ENCODE results near the gene HNRNPH2.

The HNRNPH2 gene, protein sequence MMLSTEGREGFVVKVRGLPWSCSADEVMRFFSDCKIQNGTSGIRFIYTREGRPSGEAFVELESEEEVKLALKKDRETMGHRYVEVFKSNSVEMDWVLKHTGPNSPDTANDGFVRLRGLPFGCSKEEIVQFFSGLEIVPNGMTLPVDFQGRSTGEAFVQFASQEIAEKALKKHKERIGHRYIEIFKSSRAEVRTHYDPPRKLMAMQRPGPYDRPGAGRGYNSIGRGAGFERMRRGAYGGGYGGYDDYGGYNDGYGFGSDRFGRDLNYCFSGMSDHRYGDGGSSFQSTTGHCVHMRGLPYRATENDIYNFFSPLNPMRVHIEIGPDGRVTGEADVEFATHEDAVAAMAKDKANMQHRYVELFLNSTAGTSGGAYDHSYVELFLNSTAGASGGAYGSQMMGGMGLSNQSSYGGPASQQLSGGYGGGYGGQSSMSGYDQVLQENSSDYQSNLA

DNA sequence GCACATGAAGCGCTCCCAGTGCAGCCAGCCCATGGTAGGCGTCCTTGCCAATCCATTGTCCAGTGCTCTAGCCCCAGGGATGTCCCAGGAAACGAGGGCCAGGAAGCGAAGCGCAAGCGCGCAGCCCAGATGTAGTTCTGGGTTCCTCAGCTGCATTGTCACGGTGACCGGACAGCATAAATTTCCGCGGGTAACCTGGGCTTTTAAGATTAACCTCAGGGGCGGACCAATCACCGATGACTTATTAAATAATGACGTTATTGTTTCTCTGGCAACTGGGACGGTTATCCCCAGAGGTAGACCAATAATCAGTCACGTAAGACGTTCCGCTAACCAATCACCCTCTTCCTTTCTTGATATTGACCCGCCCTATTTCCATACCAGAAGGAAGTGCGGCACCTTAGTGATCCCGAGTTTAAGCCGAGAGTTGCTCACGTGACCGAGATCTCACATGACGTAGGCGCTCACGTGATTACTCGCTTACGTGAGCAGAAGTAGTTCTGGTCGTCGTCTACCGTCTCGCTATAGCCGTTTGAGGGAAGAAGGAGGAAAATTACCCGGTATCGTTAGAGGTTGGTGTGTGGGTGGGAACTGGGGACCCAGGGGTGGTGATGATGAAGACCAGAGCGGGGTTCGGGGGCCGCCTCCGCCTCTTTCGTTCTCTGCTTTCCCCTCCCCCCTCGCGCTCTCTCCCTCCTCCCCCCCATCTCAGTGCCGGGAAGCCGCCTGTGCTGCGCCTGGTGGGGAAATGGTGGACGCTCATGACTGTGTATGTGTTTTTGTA, at the start of gene HNRNPH2, which contains the start of gene GLA:
TSS of gene HNRNPH2 (plus strand) at position 475 of the 784 bp plus-strand sequence. CDS start 3,767 bp downstream, outside the sequence.
TSS of gene GLA (minus strand) at position 178 of the 784 bp plus-strand sequence. CDS start at position 156, 22 bp downstream.
- DNase-seq: peak; percentile 78 to 89

GRCh38 chrX:101359966-101360365, 48.1 kb upstream of the HNRNPH2 start:
- no peak for DNase-seq

GRCh38 chrX:101360390-101360789, 47.6 kb upstream of the HNRNPH2 start:
- DNase-seq: no peak

DNA sequence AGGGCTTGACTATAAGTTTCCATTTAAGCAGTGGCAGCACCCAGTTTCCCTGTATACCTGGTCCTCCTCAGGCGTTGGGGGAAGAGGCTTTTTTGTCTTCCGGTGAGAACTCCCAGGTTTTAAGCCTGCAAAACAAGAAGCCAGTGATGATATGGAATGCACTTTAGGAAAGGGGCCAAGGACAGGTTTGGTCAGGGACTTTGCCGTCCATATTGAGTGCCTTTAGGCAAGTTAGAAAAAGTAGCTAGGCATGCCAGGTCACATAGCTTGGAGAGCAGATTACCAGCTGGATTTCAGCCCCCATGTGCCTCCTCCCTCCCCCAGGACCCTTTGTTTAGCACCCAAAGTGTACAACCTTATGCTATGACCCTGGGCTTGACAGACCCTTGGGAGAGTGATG, 45.9 kb upstream of the HNRNPH2 start:
- DNase-seq: no peak

DNA sequence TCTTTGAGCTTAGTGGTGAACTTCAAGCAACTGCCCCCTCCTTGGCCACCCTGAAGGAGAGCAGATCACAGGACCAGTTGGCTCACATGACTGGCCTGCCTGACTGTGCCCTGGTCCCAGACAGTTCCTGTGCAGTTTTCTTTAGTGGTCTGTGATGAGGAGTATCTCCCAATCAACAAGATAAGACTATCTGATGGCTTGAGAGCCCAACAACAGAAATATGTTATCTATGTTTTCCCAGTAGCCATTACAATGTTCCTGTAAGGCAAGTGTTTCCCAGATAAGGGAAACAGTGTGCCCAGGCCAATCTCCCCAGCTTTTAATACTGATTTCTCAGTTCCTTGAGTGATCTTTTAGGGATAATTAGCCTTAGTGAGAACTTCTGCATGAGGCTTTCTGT, 45.3 kb upstream of the HNRNPH2 start:
- no peak for DNase-seq

DNA sequence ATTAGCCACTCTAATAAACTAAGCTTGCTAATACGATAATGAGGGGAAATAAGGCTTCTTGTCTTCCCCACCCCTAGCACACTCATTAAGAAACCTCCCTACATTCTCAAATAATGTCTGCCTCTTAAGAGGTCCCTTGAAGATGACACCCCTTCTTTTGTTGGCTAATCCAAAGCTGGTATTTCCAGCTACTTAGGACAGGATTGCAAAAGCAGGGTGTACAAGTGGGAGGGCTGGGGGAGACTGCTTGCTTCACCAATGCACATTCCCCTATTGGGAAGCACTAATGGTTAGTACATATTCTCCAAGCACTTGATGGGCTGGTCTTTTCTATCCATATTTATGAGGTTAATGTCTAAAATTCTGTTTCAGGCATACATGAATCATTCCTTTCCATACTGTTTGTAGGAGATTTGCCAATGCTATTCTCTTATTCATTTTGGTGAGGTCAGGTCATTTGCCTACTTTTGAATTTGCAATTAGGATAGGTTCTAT, 42.7 kb upstream of the HNRNPH2 start:
- DNase-seq: no peak

DNA sequence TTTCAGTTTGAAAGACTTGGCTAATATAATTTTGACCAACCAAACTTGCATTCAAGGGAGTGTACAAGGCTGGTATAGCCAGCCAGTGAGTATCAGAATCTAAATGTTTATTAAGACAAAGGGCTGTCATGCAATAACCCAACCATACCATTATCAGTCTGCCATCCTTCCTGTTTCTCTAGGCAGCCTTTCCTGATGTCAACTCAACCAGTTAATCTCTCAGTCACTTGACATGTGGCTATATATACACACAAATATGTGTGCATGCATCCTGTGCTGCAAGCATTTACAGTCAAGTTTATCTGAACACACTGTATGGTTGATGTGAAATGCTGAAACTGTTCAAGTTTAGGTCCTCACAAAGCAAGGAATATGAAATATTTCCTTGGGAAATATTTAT, 39.2 kb upstream of the HNRNPH2 start:
- no peak for DNase-seq

DNA sequence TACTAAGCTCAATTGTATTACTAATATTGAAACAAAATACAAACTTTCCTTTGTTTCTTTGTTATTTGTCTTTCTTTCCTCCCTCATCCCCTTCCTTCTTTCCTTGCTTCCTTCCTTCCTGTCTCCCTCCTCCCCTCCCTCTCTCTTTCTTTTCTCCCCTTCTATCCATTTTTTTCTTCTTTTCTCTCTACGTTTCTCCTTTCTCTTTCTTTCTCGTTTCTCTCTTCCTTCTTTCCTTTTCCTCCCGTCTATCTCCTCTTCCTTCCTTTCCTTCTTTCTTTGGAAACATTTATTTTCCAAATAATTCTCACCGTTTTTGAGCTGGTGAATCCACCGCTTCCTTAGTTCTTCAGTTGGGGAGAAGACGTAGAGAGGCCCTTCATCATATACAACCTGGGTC, 38.3 kb upstream of the HNRNPH2 start:
- no peak for DNase-seq

DNA sequence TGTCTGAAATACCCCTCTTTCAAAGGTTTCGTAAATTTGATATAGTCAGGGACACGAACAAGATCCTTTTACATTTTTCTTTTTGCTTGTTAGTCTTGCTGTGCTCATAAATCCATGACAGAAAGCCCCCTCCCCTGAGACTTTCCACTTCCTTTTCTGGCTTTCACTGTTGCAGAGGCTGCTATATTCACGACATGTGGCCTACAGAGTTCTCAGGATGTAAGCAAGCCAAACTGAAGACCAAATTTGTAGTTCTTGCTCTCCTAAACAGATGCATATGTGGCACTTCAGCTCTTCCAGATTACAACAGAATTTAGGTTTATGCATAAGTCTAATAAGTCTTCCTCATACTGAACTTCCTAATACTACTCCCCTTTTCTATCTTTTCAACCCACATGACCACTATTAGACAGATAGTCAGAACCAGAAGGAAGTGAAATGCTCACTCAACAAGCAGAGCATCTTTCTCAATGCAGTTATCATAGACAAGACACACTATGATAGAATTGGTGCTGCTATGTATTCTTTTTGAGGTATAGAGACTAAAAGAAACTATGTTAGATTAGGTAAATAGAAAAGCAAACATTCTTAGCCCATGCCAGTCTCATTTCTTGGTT, 37.0 kb upstream of the HNRNPH2 start:
- no peak for DNase-seq

- DNase-seq: no peak
Observed at GRCh38 chrX:101377547-101377946, 30.5 kb upstream of the HNRNPH2 start.

DNA sequence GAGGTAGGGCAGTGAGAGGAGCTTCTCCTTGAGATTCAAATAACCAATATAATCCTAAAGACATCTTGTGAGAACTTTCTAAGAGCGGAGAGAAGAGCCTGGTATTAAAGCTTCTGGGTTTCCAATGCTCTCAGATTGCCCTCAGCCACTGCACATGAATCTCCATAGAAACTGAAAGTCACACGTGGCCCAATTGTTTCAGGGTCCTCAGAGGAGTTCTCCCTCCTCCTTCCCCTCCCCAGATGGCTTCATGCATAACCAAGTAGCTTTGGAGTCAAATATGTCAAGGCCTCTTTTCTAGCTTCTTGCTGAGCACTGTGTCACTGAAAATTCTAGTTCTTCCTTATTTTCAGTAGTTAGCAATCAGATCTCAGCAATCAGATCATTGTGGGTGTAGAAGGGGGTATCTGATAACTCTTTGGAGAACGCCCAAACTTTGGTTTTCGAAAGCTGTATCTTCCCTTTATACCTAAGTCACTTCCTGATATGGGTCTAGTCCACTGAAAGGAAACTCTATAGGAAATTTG, 24.3 kb upstream of the HNRNPH2 start:
- no peak for DNase-seq

- no peak for DNase-seq
Observed at GRCh38 chrX:101385026-101385684, 22.9 kb upstream of the HNRNPH2 start.

DNA sequence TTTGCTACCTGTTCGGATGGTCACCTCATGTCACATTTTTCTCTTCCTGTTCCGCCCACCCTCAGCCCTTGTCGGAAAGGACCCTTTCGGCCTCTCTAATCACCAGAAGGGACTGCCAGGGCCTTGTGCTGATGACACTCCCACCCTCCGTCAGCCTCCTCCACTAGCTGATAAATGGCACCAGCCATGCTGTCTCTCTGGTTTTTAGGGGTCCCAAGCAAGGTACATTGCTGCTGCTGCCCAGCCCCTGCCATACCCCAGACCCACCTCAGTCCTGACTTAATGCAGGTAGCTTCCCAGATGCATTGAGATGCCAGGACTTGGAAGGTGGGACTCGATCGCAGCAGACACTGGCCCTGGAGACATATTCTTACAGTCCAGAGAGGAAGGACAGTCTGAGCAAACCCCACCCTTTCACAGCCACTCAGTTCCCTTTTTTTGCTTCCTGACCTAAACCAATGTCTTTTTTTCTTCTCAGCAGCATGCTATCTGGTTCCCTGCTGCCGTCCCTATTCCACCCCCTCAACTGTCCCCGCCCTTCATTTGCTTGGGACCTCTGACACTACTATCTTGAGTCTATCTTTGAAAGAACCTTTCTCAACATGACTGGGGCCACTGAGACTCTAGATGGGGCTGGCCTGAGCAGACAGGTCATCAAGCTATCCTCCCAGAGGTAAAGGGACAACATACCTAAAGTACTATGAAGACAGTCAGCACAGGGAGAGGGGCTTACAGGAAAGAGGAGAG, 22.1 kb upstream of the HNRNPH2 start, which contains the start of gene BTK:
TSS of gene BTK (minus strand) at position 397 of the 747 bp plus-strand sequence. CDS start 10,907 bp downstream, outside the sequence.
- no peak for DNase-seq

DNA sequence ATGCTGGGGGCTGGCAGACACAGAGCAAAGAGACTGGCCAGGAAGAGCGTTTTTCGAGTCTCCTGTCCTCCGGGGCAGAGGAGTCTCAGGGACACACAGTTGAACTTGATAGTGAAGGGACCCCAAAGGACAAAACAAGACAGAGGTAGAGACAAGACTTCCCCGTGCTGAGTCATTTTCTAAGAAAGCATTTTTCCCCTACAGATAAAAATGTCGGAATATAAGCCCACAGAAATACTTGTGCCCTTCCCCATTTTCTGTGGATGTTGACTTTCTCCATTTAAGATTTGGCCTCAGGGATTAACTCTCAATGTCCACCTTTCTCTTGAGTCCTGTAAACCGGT, 21.5 kb upstream of the HNRNPH2 start:
- DNase-seq: no peak

DNA sequence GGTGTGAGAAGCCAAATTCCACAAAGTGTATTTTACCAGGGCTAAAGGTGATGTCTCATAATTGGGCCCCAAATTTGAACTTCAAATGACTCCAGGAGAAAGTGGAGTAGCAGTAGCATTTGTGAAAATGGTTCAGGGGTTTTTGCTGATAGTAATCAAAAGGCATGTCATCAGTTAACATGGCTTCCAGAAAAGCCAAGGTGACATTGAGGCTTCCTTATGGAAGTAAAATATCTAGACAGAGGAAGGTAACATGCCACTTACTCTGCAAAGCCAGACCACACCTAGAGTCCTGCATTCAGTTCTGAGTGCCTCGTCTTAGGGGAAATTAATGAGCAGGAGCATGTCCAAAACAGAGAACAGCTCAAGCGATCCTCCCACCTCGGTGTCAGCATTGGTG, 19.4 kb upstream of the HNRNPH2 start:
- no peak for DNase-seq

GRCh38 chrX:101390664-101391525, 17.1 kb upstream of the HNRNPH2 start, which contains the start of gene RPL36A:
Gene RPL36A, plus strand, starts transcription at chrX:101391011. Its CDS starts 33 bp downstream, at chrX:101391044.
- peak; percentile 71 to 79 for DNase-seq

GRCh38 chrX:101391831-101392230, 16.2 kb upstream of the HNRNPH2 start:
- DNase-seq: no peak

DNA sequence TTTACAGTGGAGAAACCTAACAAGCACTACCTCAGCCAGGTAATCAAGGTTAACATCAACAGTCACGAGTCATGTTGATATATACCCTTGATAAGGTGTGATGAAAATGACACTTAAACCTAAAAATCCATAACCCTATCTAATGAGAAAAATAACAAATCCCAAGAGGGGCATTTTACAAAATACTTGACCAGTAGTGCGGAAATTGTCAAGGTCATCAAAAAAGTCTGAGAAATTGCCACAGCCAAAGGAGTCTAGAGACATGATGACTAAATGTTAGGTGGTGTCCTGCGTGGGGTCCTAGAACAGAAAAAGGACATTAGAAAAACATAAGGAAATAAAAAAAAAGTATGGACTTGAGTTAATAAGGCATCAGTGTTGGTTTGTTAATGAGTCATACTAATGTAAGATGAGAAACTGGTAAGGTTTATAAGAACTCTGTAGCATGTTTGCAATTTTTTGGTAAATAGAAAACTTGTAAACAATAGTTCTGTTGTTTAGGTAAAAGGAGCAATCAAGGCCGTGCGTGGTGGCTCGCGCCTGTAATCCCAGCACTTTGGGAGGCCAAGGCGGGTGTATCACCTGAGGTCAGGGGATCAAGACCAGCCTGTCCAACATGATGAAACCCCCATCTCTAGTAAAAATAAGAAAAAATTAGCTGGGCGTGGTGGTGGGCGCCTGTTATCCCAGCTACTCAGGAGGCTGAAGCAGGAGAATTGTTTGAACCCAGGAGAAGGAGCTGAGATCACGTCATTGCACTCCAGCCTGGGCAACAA, 14.3 kb upstream of the HNRNPH2 start:
- DNase-seq: no peak

DNA sequence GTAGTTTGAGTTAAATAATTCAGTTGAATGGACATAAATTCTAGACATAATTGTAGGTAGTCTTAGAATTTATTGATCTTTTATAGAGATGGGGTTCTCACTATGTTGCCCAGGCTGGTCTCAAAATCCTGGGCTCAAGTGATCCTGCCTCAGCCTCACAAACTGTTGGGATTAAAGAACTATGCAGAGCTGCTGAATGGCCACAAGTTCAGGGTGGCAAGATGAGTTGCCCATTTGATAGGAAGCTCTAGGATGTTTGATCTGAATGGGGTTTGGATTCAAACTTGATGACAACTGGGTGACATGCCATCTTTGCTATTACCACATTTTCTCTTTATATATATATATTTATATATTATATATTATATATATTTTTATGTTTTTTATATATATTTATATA, 13.7 kb upstream of the HNRNPH2 start:
- no peak for DNase-seq

DNA sequence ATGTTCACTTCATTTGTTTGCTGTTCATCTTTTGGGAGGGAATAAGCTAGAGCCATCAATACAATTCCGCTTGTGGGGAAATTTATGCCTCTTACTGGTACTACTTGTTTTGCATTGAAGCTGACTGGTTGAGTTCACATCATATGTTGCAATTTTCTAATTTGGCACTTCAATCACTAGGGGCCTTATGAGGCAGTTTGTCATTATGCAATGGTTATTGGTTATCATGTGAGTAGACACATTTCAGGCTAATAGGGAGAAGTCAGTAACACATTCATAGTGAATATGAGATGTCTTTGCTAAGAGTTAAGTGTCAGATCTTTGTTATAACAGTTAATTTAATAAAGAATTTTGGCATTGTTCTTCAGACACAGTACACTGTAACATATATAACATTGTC, 12.2 kb upstream of the HNRNPH2 start:
- DNase-seq: no peak
